Natural killer cell (primary cell): ENCODE results near the gene ACO2. TPM values are rescaled to one million over a fixed set of nuclear protein-coding genes. Genes with fewer than 3 reads are reported as not detected.
"Not testable (repeated sequence)": the region's sequence is repeated elsewhere in the genome, so short reads cannot be mapped to it uniquely, and the experiment has no call there.

Experiments used
- ATAC-seq, 3 donors: fragments of 150-1000 bp in 2 of 3; fragments of 200-7000 bp in 1 of 3; cut with Tn5 transposase; 1 replicate in 1 of 3; 2 replicates in 2 of 3; pipeline ENCODE4 v1.10.0; 2021; ENCODE audit warnings: mild to moderate bottlenecking in 2 of 3, moderate library complexity in 2 of 3
- DNase-seq, 2 donors: peaks; one replicate each; pipeline versions ENCODE4 v3.0.0 to v3.0.0-alpha.2; 2013 to 2021; ENCODE audit warnings: mixed read lengths in 1 of 2
- H3K27ac ChIP-seq: one replicate; pipeline ENCODE4 v1.5.1; 2013; ENCODE audit warnings: mild to moderate bottlenecking, low read length
- H3K27me3 ChIP-seq: one replicate; pipeline ENCODE4 v1.6.1; 2013; ENCODE audit warnings: low read length; ENCODE audit not compliant: control insufficient read depth, insufficient read depth
- H3K36me3 ChIP-seq: one replicate; pipeline ENCODE4 v1.6.1; 2013; ENCODE audit warnings: low read length; ENCODE audit not compliant: control insufficient read depth, insufficient read depth
- H3K4me1 ChIP-seq: one replicate; pipeline ENCODE4 v1.6.1; 2013; ENCODE audit warnings: low read length; ENCODE audit not compliant: control insufficient read depth, insufficient read depth
- H3K4me3 ChIP-seq: one replicate; pipeline ENCODE4 v1.5.1; 2013; ENCODE audit warnings: low read length
- H3K9me3 ChIP-seq: one replicate; pipeline ENCODE4 v1.6.1; 2013; ENCODE audit warnings: low read length; ENCODE audit not compliant: control insufficient read depth, insufficient read depth
- H3K27ac Mint-ChIP-seq, 2 donors: one replicate each; pipeline ENCODE4 v1.8.0; 2022; ENCODE audit warnings: mild to moderate bottlenecking in 2 of 2, mixed read lengths in 2 of 2, moderate library complexity in 1 of 2
- H3K27me3 Mint-ChIP-seq, 2 donors: one replicate each; pipeline ENCODE4 v1.8.0; 2022; ENCODE audit warnings: low read depth in 2 of 2, mixed read lengths in 2 of 2
- H3K36me3 Mint-ChIP-seq: one replicate; pipeline ENCODE4 v1.8.0; 2022; ENCODE audit warnings: mixed read lengths
- H3K4me1 Mint-ChIP-seq, 2 donors: one replicate each; pipeline ENCODE4 v1.8.0; 2022; ENCODE audit warnings: mixed read lengths in 2 of 2
- H3K4me3 Mint-ChIP-seq: one replicate; pipeline ENCODE4 v1.8.0; 2022; ENCODE audit warnings: mild to moderate bottlenecking, moderate library complexity, mixed read lengths
- H3K9me3 Mint-ChIP-seq, 2 donors: one replicate each; pipeline ENCODE4 v1.8.0; 2022; ENCODE audit warnings: mixed read lengths in 2 of 2
- CTCF ChIP-seq: fragments of 200-600 bp; IDR thresholded peaks from one replicate; pipeline ENCODE4 v1.8.0; 2022; ENCODE audit warnings: antibody characterized with exemption
- WGBS: methylation state at CpG from one replicate; pipeline ENCODE4 v1.1.7; 2013; ENCODE audit warnings: missing lambda C conversion rate; ENCODE audit not compliant: insufficient coverage; 5-methylcytosine and 5-hydroxymethylcytosine counted together
- intact Hi-C: fragments of 100-400 bp; cut with micrococcal nuclease; formaldehyde crosslinking; loops from one replicate; pipeline ENCODE4 v1.14.2; 2022
- total RNA-seq, 4 donors: library from RNA; stranded (reverse); fragments of 120-200 nt in 1 of 4; gene quantifications; one replicate each; pipeline versions ENCODE4 v1.2.3 to v1.2.4, GENCODE V29; 2013 to 2022

ACO2 gene
- total RNA-seq, 3 donors from 2014 or later (not counting 1 experiment from before 2014, with no cell fraction given) = 77.9 to 99.8 (median 89.5) TPM

- intact Hi-C loops = no loop called here
Observed at GRCh38 chr22:41435560-41435959, 33.4 kb upstream of the ACO2 start.

GRCh38 chr22:41436322-41437113 lies 32.4 kb upstream of the ACO2 start:
- peak overlapping the region; percentile 51 to 64 for H3K27ac Mint-ChIP-seq
- WGBS = 94% methylated on average over 23 of the region's 23 CpGs
- no peaks in the 10 kb centered on the region for H3K27me3 Mint-ChIP-seq

More at GRCh38 chr22:41435560-41435959, 33.4 kb upstream of the ACO2 start:
- WGBS = 97% methylated on average over 4 of the region's 4 CpGs
- ATAC-seq (no peak), DNase-seq (no peak)
- Mint-ChIP-seq H3K36me3 (no peaks in the 10 kb centered on the region), H3K9me3 (no peaks in the 10 kb centered on the region), H3K27ac (peak overlapping the region; percentile 45 to 51), H3K27me3 (no peaks in the 10 kb centered on the region), H3K4me3 (no peak overlapping the region), H3K4me1 (peaks cover 6 to 25% of the 10 kb centered on the region in 2 donors)
- Histone ChIP-seq H3K9me3 (no peaks in the 10 kb centered on the region), H3K27ac (no peak overlapping the region), H3K4me1 (peaks cover 5% of the 10 kb centered on the region), H3K27me3 (no peaks in the 10 kb centered on the region), H3K36me3 (peaks cover 45% of the 10 kb centered on the region), H3K4me3 (no peak overlapping the region)
- TF ChIP-seq CTCF = no peak

GRCh38 chr22:41437198-41437597 lies 31.7 kb upstream of the ACO2 start:
- DNase-seq = no peak
- Mint-ChIP-seq H3K9me3 (no peaks in the 10 kb centered on the region), H3K36me3 (no peaks in the 10 kb centered on the region), H3K4me1 (peaks cover 1 to 22% of the 10 kb centered on the region in 2 donors), H3K27ac (peak overlapping the region in 1 of 2 donors; percentile 64), H3K27me3 (no peaks in the 10 kb centered on the region), H3K4me3 (no peak overlapping the region)
- Histone ChIP-seq H3K9me3 (no peaks in the 10 kb centered on the region), H3K27ac (no peak overlapping the region), H3K4me3 (no peak overlapping the region), H3K27me3 (no peaks in the 10 kb centered on the region), H3K4me1 (peaks cover 5% of the 10 kb centered on the region), H3K36me3 (peaks cover 37% of the 10 kb centered on the region)
- 97% methylated on average over 7 of the region's 7 CpGs for WGBS
- TF ChIP-seq CTCF = no peak
- ATAC-seq = no peak
- intact Hi-C loops = no loop called here

More at GRCh38 chr22:41436322-41437113, 32.4 kb upstream of the ACO2 start:
- Mint-ChIP-seq H3K4me3 (no peak overlapping the region), H3K36me3 (no peaks in the 10 kb centered on the region), H3K4me1 (peaks cover under 1 to 21% of the 10 kb centered on the region in 2 donors), H3K9me3 (no peaks in the 10 kb centered on the region)
- H3K9me3 ChIP-seq = no peaks in the 10 kb centered on the region
- peaks cover 5% of the 10 kb centered on the region for H3K4me1 ChIP-seq
- H3K36me3 ChIP-seq = peaks cover 43% of the 10 kb centered on the region
- DNase-seq (no peak), ATAC-seq (no peak)
- no peak overlapping the region for H3K27ac ChIP-seq
- no peak overlapping the region for H3K4me3 ChIP-seq
- intact Hi-C loops = no loop called here
- TF ChIP-seq CTCF = no peak
- H3K27me3 ChIP-seq = no peaks in the 10 kb centered on the region

- H3K9me3 ChIP-seq, H3K36me3 Mint-ChIP-seq, H3K27me3 ChIP-seq, H3K27ac ChIP-seq, DNase-seq, H3K4me3 Mint-ChIP-seq, H3K9me3 Mint-ChIP-seq, intact Hi-C loops, H3K27me3 Mint-ChIP-seq, H3K4me3 ChIP-seq, H3K27ac Mint-ChIP-seq, ATAC-seq: not testable (repeated sequence)
- H3K4me1 Mint-ChIP-seq = peaks cover 21 to 46% of the 10 kb centered on the region in 2 donors
- WGBS = 87% methylated on average over 5 of the region's 5 CpGs
- peaks cover 22% of the 10 kb centered on the region for H3K4me1 ChIP-seq
- peaks cover 25% of the 10 kb centered on the region for H3K36me3 ChIP-seq
Observed at GRCh38 chr22:41440511-41440910, 28.4 kb upstream of the ACO2 start.
